ENCODE measurements around the gene ALOXE3.

Gene ALOXE3

GRCh38 chr17:8117980-8118768 is at the start of gene ALOXE3:
Gene ALOXE3 (minus strand): TSS chr17:8118514. CDS start chr17:8117990, 524 bp downstream.
- peak; percentile 16 for DNase-seq

- DNase-seq: no peak
Observed at GRCh38 chr17:8167526-8167925, 49.2 kb upstream of the ALOXE3 start.

- no peak for DNase-seq
Observed at GRCh38 chr17:8166731-8167130, 48.4 kb upstream of the ALOXE3 start.

- no peak for DNase-seq
Observed at GRCh38 chr17:8164815-8165131, 46.5 kb upstream of the ALOXE3 start.

- DNase-seq: no peak
Observed at GRCh38 chr17:8163978-8164814, 45.9 kb upstream of the ALOXE3 start.

GRCh38 chr17:8162997-8163977 is 45.0 kb upstream of the ALOXE3 start:
- no peak for DNase-seq

GRCh38 chr17:8162233-8162996 is 44.1 kb upstream of the ALOXE3 start, which contains the start of gene VAMP2:
Gene VAMP2 (minus strand): TSS chr17:8162948. CDS start chr17:8162879, 69 bp downstream.
- peak; percentile 57 for DNase-seq

- no peak for DNase-seq
Observed at GRCh38 chr17:8161289-8162232, 43.2 kb upstream of the ALOXE3 start.

GRCh38 chr17:8160741-8161221 is 42.5 kb upstream of the ALOXE3 start:
- DNase-seq: no peak

GRCh38 chr17:8160224-8160577 is 41.9 kb upstream of the ALOXE3 start:
- DNase-seq: no peak

GRCh38 chr17:8159459-8160223 is 41.3 kb upstream of the ALOXE3 start:
- DNase-seq: no peak

GRCh38 chr17:8159032-8159400 is 40.7 kb upstream of the ALOXE3 start:
- DNase-seq: no peak

- DNase-seq: peak; percentile 30
Observed at GRCh38 chr17:8158267-8159031, 40.1 kb upstream of the ALOXE3 start.

- DNase-seq: peak; percentile 99
Observed at GRCh38 chr17:8156246-8156992, 38.1 kb upstream of the ALOXE3 start.

- no peak for DNase-seq
Observed at GRCh38 chr17:8155996-8156245, 37.6 kb upstream of the ALOXE3 start.

- no peak for DNase-seq
Observed at GRCh38 chr17:8155231-8155995, 37.1 kb upstream of the ALOXE3 start.

GRCh38 chr17:8154608-8155155 is 36.4 kb upstream of the ALOXE3 start:
- DNase-seq: no peak
